Chondrocyte (in vitro differentiated cells): ENCODE results near the gene HUNK. TPM values are rescaled to one million over a fixed set of nuclear protein-coding genes. Genes with fewer than 3 reads are reported as not detected.

Source experiments
- DNase-seq: peaks from one replicate; pipeline ENCODE4 v3.0.0; 2021; ENCODE audit warnings: mixed read lengths, low spot score
- H3K27ac Mint-ChIP-seq: one replicate; pipeline ENCODE4 v1.8.0; 2021; ENCODE audit warnings: mild to moderate bottlenecking, moderate library complexity, mixed read lengths; ENCODE audit not compliant: unreplicated experiment
- H3K27me3 Mint-ChIP-seq: 2 replicates; pipeline ENCODE4 v1.8.0; 2021; ENCODE audit warnings: low read depth, mixed read lengths
- H3K36me3 Mint-ChIP-seq: 2 replicates; pipeline ENCODE4 v1.8.0; 2021; ENCODE audit warnings: low read depth, mixed read lengths
- H3K4me1 Mint-ChIP-seq: 2 replicates; pipeline ENCODE4 v1.8.0; 2021; ENCODE audit warnings: low read depth, mild to moderate bottlenecking, mixed read lengths
- H3K4me3 Mint-ChIP-seq: one replicate; pipeline ENCODE4 v1.8.0; 2021; ENCODE audit warnings: mild to moderate bottlenecking, moderate library complexity, mixed read lengths; ENCODE audit not compliant: unreplicated experiment
- H3K9me3 Mint-ChIP-seq: 2 replicates; pipeline ENCODE4 v1.8.0; 2021; ENCODE audit warnings: low read depth, mixed read lengths
- CTCF ChIP-seq: fragments of 200-600 bp; sonication (generic); IDR thresholded peaks from 2 replicates; pipeline ENCODE4 v1.5.0; 2021; ENCODE audit warnings: antibody characterized with exemption, mild to moderate bottlenecking, moderate library complexity
- total RNA-seq: library from RNA; stranded (reverse); gene quantifications from 3 replicates; pipeline ENCODE4 v1.2.1, GENCODE V29; 2021

The HUNK gene
- total RNA-seq, 1 donor from 2014 or later, result 1.6 TPM

- Mint-ChIP-seq H3K36me3 (no peaks in the 10 kb centered on the region), H3K27ac (no peak overlapping the region), H3K9me3 (no peaks in the 10 kb centered on the region), H3K4me3 (no peak overlapping the region), H3K27me3 (no peaks in the 10 kb centered on the region), H3K4me1 (peaks cover 27% of the 10 kb centered on the region)
- no peak for TF ChIP-seq CTCF
- DNase-seq, result no peak
These were observed 4.7 kb downstream of the HUNK start for GRCh38 chr21:31877463-31877957.

- Mint-ChIP-seq H3K4me3 (no peak overlapping the region), H3K36me3 (no peaks in the 10 kb centered on the region), H3K27me3 (no peaks in the 10 kb centered on the region), H3K4me1 (peaks cover 26% of the 10 kb centered on the region), H3K27ac (peak overlapping the region; percentile 9), H3K9me3 (no peaks in the 10 kb centered on the region)
- no peak for DNase-seq
- TF ChIP-seq CTCF, result no peak
These were observed 6.0 kb downstream of the HUNK start for GRCh38 chr21:31878831-31879230.

- H3K27me3 Mint-ChIP-seq, result no peaks in the 10 kb centered on the region
- no peaks in the 10 kb centered on the region for H3K36me3 Mint-ChIP-seq
- H3K4me1 Mint-ChIP-seq, result peaks cover 25% of the 10 kb centered on the region
- no peaks in the 10 kb centered on the region for H3K9me3 Mint-ChIP-seq
- no peak for DNase-seq
- no peak overlapping the region for H3K4me3 Mint-ChIP-seq
- H3K27ac Mint-ChIP-seq, result no peak overlapping the region
- TF ChIP-seq CTCF, result no peak
These were observed 6.4 kb downstream of the HUNK start for GRCh38 chr21:31879241-31879650.

GRCh38 chr21:31879911-31880310 lies 7.1 kb downstream of the HUNK start:
- no peaks in the 10 kb centered on the region for H3K9me3 Mint-ChIP-seq

GRCh38 chr21:31880816-31881215 lies 8.0 kb downstream of the HUNK start:
- Mint-ChIP-seq H3K27ac (no peak overlapping the region), H3K4me3 (no peak overlapping the region), H3K27me3 (no peaks in the 10 kb centered on the region), H3K4me1 (peaks cover 12% of the 10 kb centered on the region), H3K9me3 (no peaks in the 10 kb centered on the region), H3K36me3 (no peaks in the 10 kb centered on the region)
- no peak for TF ChIP-seq CTCF
- DNase-seq, result no peak

More at GRCh38 chr21:31879911-31880310, 7.1 kb downstream of the HUNK start:
- Mint-ChIP-seq H3K4me3 (no peak overlapping the region), H3K27ac (no peak overlapping the region), H3K27me3 (no peaks in the 10 kb centered on the region), H3K4me1 (peaks cover 20% of the 10 kb centered on the region), H3K36me3 (no peaks in the 10 kb centered on the region)
- TF ChIP-seq CTCF, result no peak
- no peak for DNase-seq
